ENCODE measurements around the gene PRODH2.

DNA sequence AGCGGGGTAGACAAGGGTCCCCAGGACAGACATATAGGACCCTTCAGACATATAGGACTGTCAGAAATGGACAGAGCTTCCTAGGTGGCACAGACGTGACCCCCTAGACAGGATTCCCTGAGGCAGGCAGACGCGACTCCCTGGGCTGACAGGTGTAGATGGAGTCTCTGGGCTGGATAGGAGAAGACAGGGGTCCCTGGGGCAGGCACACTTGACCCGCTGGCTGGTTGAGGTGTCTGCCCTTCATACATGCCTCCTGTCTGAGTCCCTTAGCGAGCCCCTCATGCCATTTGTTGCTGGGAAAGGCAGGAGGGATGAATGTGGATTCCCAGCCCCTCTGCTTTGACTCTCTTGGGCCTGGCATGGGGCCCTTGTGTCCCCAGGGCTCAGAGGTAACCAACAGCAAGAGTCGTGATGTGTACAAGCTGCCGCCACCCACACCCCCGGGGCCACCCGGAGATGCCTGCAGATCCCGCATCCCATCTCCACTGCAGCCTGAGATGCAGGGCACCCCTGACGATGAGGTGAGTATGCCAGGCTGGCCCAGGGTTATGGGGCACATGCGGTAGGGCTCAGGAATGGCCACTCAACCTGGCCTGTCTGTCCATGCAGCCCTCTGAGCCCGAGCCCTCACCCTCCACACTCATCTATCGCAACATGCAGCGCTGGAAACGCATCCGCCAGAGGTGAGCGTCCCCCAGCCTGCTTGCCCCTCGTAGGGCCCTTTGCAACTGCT, 58.8 kb downstream of the PRODH2 start:
- TF ChIP-seq, protein P1, sequence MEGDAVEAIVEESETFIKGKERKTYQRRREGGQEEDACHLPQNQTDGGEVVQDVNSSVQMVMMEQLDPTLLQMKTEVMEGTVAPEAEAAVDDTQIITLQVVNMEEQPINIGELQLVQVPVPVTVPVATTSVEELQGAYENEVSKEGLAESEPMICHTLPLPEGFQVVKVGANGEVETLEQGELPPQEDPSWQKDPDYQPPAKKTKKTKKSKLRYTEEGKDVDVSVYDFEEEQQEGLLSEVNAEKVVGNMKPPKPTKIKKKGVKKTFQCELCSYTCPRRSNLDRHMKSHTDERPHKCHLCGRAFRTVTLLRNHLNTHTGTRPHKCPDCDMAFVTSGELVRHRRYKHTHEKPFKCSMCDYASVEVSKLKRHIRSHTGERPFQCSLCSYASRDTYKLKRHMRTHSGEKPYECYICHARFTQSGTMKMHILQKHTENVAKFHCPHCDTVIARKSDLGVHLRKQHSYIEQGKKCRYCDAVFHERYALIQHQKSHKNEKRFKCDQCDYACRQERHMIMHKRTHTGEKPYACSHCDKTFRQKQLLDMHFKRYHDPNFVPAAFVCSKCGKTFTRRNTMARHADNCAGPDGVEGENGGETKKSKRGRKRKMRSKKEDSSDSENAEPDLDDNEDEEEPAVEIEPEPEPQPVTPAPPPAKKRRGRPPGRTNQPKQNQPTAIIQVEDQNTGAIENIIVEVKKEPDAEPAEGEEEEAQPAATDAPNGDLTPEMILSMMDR (conservative IDR thresholded peaks at IDR 0.05 in 1 of 2, IDR thresholded peaks at IDR 0.05 in 1 of 2; ENCODE audit: extremely low read depth in 1 of 2, insufficient read depth in 1 of 2, low read depth in 1 of 2, low read length in 2 of 2) = no peak
- TF ChIP-seq EZH2 (IDR thresholded peaks at IDR 0.05; ENCODE audit: borderline replicate concordance, low read length) = no peak
